Heart left ventricle (tissue), 13 donors: Measurements from ENCODE around the gene ARHGAP10.

Source experiments
- CTCF ChIP-seq, 12 donors: fragments of 200-600 bp; sonication (generic) in 4 of 12; IDR thresholded peaks; one replicate each; pipeline versions ENCODE4 v1.5.0 to v1.8.0; 2018 to 2022; ENCODE audit warnings: antibody characterized with exemption in 12 of 12, mild to moderate bottlenecking in 5 of 12
- POLR2A ChIP-seq, 2 donors: fragments of 450-650 bp; IDR thresholded peaks; one replicate each; pipeline ENCODE4 v1.6.1; 2017; ENCODE audit warnings: antibody characterized with exemption in 2 of 2, mild to moderate bottlenecking in 2 of 2, moderate library complexity in 2 of 2
- donor health status: ischemic (EF 13 %, LVEDD 7.1; RV severe dilation, severe dysfunction).
- donor health status: DM: no; HTN: yes; CAD: no.
- donor health status: DM: no; HTN: no; CAD: no.
- donor health status: ischemic (EF 25% LVEDD 6.9; RV normal size, moderate dysfunction).
- donor health status: ischemic (EF 25% LVEDD 5.7; RV mildly dilated, moderate dysfunction).
- donor health status: ischemic (EF 35%, LVEDD 5.7; RV mildly dilated, moderate dysfunction).
- donor health status: nonischemic (EF 11% LVEDD 7.7; RV severe dilation, severe dysfunction).
- donor health status: DM: yes; HTN: yes; CAD: no.
- donor health status: PGD.
- donor health status: ischemic (EF 29% LVEDD 5.4; RV normal size, mild dysfunction).
- donor health status: nonischemic (EF 23%, LVEDD 6.1; RV moderate dilation, normal function).

GRCh38 chr4:148109216-148109615, 377.3 kb downstream of the ARHGAP10 start:
- TF ChIP-seq CTCF (IDR thresholded peaks at IDR 0.05) (no peak), POLR2A (IDR thresholded peaks at IDR 0.05) (no peak)
